Inferior parietal cortex (tissue), 1 donor: ENCODE results near the gene MRPS18B.

Experiments
- DNase-seq: peaks from one replicate; pipeline ENCODE4 v3.0.0-alpha.2; 2016; ENCODE audit errors: extremely low spot score

The MRPS18B gene

GRCh38 chr6:30603961-30604360, 13.7 kb upstream of the MRPS18B start:
- DNase-seq: no peak

DNA sequence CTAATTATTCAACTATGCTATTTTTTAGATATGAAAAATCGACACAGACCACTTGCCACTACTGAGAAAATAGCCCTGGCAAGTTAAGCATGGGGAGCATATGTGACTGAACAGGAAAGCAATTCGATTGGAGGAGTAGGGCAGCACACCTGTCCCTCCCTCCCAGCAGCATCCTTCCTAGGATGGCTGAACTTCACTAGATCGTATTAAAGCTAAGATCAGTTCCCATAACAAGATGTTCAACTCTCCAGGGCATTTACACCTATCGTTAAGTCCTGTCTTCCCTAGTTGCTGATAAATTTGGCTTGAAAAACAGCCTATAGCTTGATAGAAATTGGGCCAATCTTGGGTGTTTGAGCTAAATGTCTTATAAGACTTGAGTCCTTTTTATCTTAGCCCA, 7.6 kb upstream of the MRPS18B start:
- no peak for DNase-seq

GRCh38 chr6:30611150-30611855, 6.3 kb upstream of the MRPS18B start:
- DNase-seq: no peak

- DNase-seq: no peak
Measured at GRCh38 chr6:30611856-30612194, 5.8 kb upstream of the MRPS18B start.

- DNase-seq: no peak
Measured at GRCh38 chr6:30612213-30612612, 5.4 kb upstream of the MRPS18B start.

DNA sequence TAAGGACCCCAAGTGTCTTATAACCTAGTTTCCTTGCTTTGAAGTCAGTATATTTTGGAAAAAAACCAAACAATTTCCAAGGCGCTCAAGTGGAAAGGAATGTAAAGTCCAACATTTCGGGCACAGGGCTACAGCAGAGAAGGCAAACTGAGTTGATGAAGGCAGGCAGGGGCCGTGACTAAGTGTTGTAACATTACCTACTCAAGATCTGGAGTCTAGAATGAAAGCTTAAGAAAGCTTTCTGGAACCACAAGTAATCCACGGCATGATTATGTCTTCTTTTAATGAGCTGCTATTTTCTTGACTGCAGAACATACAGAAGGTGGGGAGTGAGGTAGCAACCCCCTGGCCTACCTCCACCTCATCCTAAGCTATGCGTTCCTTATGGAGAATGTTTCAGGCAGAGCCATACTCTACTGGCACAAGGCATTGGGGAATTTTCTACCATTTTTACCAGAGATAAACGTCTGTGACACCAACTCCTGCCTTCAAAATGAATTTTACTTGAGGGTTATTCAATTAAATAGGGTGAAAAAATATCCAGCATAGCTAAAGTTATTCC, 4.9 kb upstream of the MRPS18B start:
- DNase-seq: no peak

DNA sequence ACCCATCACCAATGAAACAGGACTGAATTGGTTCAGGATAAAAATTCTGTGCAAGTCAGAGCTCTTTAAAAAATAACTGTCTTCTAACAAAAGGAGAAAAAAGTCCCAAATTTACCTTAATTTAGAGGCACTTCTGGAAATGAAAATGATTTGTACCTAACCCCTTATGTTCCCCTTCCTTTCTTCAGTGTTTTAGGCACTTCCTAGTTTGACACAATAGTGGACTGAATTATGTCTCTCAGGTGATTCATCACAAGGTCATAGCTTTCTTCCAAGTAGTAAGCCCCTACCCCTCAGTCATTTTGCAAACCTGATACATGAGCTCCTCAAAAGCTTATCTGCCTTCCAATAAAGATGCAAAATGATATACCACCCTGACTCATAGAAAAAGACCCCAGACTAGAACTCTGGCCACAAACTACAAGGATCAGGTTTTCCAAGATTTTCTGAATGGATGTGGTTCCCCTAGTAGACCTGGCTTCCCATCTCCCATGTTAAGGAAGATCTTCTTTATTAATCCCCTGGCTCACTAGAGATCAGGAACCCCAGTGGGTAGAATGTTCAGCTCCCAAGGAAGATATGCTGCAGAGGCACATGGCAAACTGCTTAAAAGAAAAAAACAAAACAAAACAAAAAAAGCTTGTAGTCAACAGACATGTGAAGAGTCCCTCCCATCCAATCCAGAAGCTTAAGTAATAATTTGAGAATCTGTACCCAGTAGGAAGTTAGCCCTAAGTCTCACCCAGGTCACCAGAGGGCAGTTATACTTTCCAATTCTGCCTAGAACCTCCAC, 4.2 kb upstream of the MRPS18B start:
- DNase-seq: no peak

- DNase-seq: no peak
Measured at GRCh38 chr6:30614044-30614842, 3.4 kb upstream of the MRPS18B start.

- peak; percentile 98 for DNase-seq
Measured at GRCh38 chr6:30614843-30615218, 2.8 kb upstream of the MRPS18B start.

GRCh38 chr6:30615219-30615957, 2.3 kb upstream of the MRPS18B start:
- DNase-seq: peak; percentile 68

GRCh38 chr6:30615958-30616810, 1.5 kb upstream of the MRPS18B start:
- peak; percentile 44 for DNase-seq

DNA sequence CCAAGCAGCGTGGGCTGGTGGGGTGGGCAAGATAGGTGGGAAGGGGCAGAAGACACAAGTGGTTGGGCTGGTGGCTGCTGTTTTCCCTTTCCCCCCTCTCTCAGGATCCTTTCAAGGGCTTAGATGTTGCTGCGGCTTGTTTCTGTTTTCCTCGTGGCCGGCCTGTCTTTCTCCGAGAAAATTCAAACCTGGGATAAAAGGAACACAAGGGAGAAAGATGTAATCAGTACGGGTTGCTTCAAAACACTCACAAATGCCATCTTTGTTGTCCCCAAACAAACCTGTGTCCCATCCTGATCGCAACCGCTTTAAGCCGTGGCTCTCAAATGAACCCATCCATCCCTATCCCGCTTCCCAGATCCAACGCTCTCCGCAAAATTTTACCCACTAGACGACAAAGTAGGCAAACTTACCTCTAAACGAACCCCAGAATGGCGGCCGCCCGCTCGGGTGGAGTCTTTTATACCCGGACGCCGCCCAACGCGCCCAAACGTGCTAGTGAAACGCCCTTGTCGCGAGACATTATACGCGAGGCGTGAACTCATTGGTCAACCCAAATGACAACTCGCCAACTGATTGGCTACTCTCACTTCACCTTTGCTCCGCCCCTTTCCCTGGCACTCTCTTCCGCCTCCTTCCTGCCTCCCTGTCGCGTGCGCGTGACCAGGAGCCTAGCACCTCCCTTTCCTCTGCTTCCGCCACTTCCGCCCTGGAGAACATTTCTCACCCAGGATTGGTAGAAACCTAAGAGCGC, 652 bp upstream of the MRPS18B start, which contains the start of gene PPP1R10:
Gene PPP1R10, minus strand, starts transcription at position 433 of the 754 bp plus-strand sequence. CDS start 7,299 bp downstream, outside the sequence.
- DNase-seq: peak; percentile 100

DNA sequence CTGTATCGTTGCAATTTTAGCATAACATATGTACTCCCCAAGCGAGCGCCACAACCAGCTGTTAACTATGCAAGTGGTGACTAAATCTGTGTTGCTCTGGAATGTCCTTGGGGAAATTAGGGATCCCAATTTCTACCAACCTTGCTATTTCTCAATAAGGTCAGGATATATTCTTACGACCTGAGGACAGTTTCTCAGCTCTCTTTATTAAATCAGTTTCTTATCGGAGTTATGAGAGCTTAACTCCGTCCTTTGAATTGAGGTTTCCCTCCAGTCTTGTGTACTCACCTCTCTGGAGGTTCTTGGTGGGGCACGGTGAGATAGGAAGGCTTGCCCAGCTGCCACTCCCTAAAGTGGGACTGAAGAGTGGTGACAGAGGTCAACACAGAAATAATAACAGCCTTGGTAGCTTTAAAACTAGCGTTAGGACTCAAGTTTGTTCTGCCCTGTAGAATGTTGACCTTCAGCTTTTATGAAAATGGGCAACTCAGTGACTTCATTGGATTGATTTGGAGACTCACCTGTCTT, 694 bp downstream of the MRPS18B start:
- DNase-seq: no peak

GRCh38 chr6:30619561-30619960, 1.9 kb downstream of the MRPS18B start:
- DNase-seq: no peak

DNA sequence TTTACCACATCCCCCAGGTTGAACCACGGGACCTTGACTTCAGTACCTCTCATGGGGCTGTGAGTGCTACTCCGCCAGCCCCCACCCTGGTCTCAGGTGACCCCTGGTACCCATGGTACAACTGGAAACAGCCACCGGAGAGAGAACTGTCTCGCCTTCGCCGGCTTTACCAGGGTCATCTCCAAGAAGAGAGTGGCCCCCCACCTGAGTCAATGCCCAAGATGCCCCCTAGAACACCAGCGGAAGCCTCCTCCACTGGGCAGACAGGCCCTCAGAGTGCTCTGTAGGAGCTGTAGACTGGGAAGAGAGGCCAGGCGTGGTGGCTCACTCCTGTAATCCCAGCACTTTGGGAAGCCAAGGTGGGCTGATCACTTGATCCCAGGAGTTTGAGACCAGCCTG, 7.9 kb downstream of the MRPS18B start:
- no peak for DNase-seq

DNA sequence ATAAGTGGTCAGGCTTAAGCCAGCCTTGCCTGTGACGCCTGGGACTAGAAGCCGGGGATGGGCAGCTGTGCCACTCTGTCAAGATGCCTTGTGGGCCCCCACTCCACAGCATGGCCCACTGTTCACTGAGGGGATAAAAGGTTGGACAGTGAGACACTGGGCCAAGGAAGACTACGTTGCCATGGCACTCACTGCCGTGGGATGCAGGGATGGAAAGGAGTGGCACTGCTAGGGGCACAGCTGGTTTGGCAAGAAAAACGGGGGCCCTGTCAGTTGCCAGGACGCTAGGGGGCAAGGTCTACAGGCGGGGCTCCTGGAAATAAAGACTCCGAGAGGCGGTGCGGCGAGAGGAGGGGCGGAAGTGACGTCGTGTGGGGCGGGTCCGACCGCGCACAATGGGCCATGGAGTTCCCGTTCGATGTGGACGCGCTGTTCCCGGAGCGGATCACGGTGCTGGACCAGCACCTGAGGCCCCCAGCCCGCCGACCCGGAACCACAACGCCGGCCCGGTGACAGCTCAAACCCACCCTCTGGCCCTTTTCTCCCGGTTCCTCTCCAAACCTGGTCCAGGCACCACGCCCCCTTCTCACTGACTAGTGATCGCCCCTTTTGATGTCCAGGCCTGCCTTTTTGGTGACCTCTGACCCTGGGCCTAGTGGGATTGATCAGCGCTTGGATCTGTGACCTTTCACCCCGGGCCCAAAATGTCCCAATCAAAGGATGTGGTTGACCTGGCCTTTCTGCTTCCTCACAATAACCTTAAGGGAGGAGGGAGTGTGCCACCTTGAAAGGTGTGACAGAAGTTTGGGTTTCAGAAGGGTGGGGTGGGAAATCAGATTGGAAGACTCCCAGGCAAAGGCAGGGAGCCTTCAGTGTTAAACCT, 9.1 kb downstream of the MRPS18B start, which contains the start of gene ATAT1:
Gene ATAT1, plus strand, starts transcription at position 391 of the 883 bp plus-strand sequence.
- DNase-seq: peak; percentile 84

GRCh38 chr6:30635834-30636233, 18.2 kb downstream of the MRPS18B start:
- DNase-seq: no peak

- no peak for DNase-seq
Measured at GRCh38 chr6:30640481-30640880, 22.8 kb downstream of the MRPS18B start.
